AG04449 (cell line): Measurements from ENCODE around the gene TBC1D5.

Experiments used
- CTCF ChIA-PET: fragments of 350-600 bp; formaldehyde crosslinking; extraction: SDS; loops from one replicate; lab custom pipeline; 2021; ENCODE audit warnings: antibody characterized with exemption; lab: Yijun Ruan, JAX
- POLR2A ChIA-PET: fragments of 400-600, 350-600 bp; formaldehyde crosslinking; extraction: SDS; loops from one replicate; lab custom pipeline; 2020; ENCODE audit warnings: antibody characterized with exemption, inconsistent platforms; lab: Yijun Ruan, JAX
- DNase-seq: peaks from one replicate; pipeline ENCODE4 v3.0.0-alpha.2; 2010; ENCODE audit warnings: low read depth, low spot score
- H3K4me3 ChIP-seq: 2 replicates; pipeline ENCODE4 v1.5.1; 2011; ENCODE audit warnings: low read depth, mild to moderate bottlenecking, control low read depth, low read length
- TF ChIP-seq, protein P1 (sequence below): IDR thresholded peaks from one replicate; pipeline ENCODE4 v1.5.1; 2011; ENCODE audit warnings: mild to moderate bottlenecking, moderate library complexity, low read length, control low read depth, inconsistent platforms; ENCODE audit not compliant: insufficient read depth; ENCODE audit errors: missing control alignments

Gene TBC1D5

DNA sequence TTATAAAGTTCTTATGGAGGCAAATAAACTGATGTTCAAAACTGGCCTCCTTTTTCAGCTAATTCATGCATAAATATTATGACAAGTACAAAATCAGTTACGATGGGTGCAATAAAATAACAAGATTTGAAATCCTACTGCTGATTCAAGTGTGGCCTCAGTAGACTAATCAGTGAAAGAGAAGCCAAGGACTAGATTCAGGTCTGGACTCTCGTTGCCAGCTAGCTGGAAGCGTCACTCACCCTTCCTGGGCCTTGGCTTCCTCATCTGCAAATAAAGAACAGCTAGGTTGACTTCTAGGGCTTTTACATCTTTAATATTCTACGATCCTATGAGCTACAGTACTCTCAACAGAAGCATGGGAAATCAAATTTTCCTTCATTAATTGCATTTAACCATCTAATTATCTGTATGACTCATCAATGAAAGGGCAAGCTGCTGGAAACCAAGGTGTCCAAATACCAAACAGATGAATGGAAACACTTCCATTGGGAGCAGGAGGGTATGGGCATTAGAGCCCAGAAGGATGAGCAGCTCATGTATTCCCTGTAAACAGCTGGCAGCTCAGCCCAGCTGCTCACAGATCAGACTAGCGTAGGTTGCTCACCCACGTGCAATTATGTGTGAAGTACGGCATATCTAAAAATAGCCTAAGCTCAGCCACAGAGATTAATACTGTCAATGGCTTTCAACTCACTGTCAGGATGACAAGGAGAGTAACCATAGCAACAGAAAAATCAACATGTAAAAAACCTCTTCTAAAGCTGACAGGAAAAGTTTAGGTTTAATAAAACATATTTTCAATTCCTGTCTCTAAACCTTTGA is 562.8 kb downstream of the TBC1D5 start:
- ChIA-PET CTCF (interaction anchor here (0.6 to 1.6 kb wide), 3 partner anchors 8 to 628 kb away, joined by 3 to 4 read pairs (median 4); no protein-coding TSS in a partner anchor), POLR2A (no interaction called here)
- no peak for DNase-seq
- H3K4me3 ChIP-seq: no peak overlapping the region
- TF ChIP-seq, protein P1, sequence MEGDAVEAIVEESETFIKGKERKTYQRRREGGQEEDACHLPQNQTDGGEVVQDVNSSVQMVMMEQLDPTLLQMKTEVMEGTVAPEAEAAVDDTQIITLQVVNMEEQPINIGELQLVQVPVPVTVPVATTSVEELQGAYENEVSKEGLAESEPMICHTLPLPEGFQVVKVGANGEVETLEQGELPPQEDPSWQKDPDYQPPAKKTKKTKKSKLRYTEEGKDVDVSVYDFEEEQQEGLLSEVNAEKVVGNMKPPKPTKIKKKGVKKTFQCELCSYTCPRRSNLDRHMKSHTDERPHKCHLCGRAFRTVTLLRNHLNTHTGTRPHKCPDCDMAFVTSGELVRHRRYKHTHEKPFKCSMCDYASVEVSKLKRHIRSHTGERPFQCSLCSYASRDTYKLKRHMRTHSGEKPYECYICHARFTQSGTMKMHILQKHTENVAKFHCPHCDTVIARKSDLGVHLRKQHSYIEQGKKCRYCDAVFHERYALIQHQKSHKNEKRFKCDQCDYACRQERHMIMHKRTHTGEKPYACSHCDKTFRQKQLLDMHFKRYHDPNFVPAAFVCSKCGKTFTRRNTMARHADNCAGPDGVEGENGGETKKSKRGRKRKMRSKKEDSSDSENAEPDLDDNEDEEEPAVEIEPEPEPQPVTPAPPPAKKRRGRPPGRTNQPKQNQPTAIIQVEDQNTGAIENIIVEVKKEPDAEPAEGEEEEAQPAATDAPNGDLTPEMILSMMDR: no peak

DNA sequence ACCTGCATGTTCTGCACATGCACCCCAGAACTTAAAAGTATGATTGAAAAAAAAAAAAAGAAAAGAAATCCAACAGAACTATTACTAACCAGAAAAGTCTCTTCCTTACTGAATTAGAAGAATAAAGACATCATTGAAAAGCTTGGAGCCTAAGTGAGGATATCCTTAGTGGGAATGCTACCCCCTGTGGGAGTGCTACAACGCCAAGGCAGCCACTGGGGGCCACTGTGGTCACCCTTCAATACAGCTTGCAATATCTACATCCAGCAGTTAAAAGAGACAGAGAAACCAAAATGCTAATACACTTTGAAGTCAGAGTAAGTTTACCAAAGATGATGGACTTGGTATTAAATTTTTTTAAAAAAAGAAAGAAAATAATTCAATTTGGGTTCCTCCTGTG is 565.7 kb downstream of the TBC1D5 start:
- no peak for DNase-seq
- no peak overlapping the region for H3K4me3 ChIP-seq
- ChIA-PET POLR2A (no interaction called here), CTCF (interaction anchor here (0.9 kb wide), 2 partner anchors 17 to 575 kb away, joined by 3 read pairs; no protein-coding TSS in a partner anchor)
- TF ChIP-seq, protein P1: no peak

- TF ChIP-seq, protein P1: no peak
- no peak overlapping the region for H3K4me3 ChIP-seq
- DNase-seq: peak; percentile 76
- ChIA-PET CTCF (interaction anchor here (0.8 to 1.0 kb wide), 2 partner anchors 9 to 13 kb away, joined by 3 read pairs; no protein-coding TSS in a partner anchor), POLR2A (no interaction called here)
These were observed 567.1 kb downstream of the TBC1D5 start for GRCh38 chr3:17175187-17175807.

DNA sequence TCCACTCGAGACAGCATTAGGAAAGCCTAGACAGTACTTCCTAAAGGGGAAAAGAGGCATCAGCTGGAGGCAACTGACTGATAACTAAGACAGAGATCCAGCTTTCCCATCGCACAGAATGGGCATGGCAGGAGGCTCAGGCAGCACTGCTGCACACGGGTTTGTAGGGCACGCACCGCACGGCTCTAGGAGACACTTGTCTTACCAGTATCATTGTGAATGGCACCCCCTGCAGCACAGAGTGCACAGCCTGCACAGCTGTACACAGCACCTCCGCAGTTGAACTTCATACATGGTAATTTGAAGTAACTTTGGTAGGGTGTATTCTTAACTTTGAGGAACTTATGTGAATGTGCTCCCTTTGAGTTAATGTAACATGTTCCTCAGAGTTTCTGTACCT is 576.1 kb downstream of the TBC1D5 start:
- H3K4me3 ChIP-seq: no peak overlapping the region
- CTCF ChIA-PET: interaction anchor here (1.7 kb wide), 1 partner anchor 14 kb away, joined by 3 read pairs; no protein-coding TSS in a partner anchor
- TF ChIP-seq, protein P1: no peak
- no peak for DNase-seq
- POLR2A ChIA-PET: no interaction called here

GRCh38 chr3:17162116-17162515 is 580.3 kb downstream of the TBC1D5 start:
- CTCF ChIA-PET: interaction anchor here (1.4 kb wide), 1 partner anchor 13 kb away, joined by 3 read pairs; no protein-coding TSS in a partner anchor
- POLR2A ChIA-PET: no interaction called here
- no peak for DNase-seq
- TF ChIP-seq, protein P1: no peak
- H3K4me3 ChIP-seq: no peak overlapping the region

DNA sequence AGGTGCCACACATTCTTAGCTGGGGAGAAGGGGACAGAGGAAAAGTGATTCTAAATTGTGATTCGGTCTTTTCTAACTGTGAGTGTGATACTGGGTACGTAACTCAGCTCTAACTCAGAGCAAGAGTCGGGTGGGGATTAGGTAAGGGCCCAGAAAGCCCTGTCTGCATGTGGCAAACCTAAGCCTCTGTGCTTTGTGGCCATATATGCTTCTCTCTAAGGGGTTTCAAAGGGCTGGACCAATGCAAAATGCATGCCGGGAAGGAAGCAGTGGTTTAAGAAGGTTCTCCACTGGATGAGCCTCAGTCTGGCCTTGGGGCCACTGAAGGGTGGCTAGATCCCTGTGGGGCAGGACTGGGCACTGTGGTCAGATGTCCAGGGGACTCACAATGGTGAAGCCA is 581.8 kb downstream of the TBC1D5 start:
- no peak overlapping the region for H3K4me3 ChIP-seq
- CTCF ChIA-PET: interaction anchor here (1.1 kb wide), 1 partner anchor 560 kb away, joined by 3 read pairs; no protein-coding TSS in a partner anchor
- no peak for DNase-seq
- TF ChIP-seq, protein P1: no peak
- POLR2A ChIA-PET: no interaction called here
